Ishikawa (cell line): ENCODE results near the gene HMCN1.

Source experiments
- CEBPB ChIP-seq: IDR thresholded peaks from 2 replicates; pipeline ENCODE4 v1.6.1; 2012
- CREB1 ChIP-seq: IDR thresholded peaks from 2 replicates; pipeline ENCODE4 v1.6.1; 2012; ENCODE audit warnings: low read depth
- EGR1 ChIP-seq: IDR thresholded peaks from 2 replicates; pipeline ENCODE4 v1.6.1; 2012
- EP300 ChIP-seq: IDR thresholded peaks from 2 replicates; pipeline ENCODE4 v1.6.1; 2012; ENCODE audit warnings: borderline replicate concordance
- FOXM1 ChIP-seq: IDR thresholded peaks from 2 replicates; pipeline ENCODE4 v1.6.1; 2012; ENCODE audit warnings: low read depth, borderline replicate concordance
- MAX ChIP-seq: IDR thresholded peaks from 2 replicates; pipeline ENCODE4 v1.6.1; 2012
- NFIC ChIP-seq: IDR thresholded peaks from 2 replicates; pipeline ENCODE4 v1.6.1; 2012
- RAD21 ChIP-seq: IDR thresholded peaks from 2 replicates; pipeline ENCODE4 v1.6.1; 2012; ENCODE audit warnings: low read depth
- REST ChIP-seq: IDR thresholded peaks from 2 replicates; pipeline ENCODE4 v1.6.1; 2012; ENCODE audit warnings: low read depth, mild to moderate bottlenecking
- TAF1 ChIP-seq: IDR thresholded peaks from 2 replicates; pipeline ENCODE4 v1.6.1; 2012; ENCODE audit warnings: low read depth, mild to moderate bottlenecking
- TCF12 ChIP-seq: IDR thresholded peaks from 2 replicates; pipeline ENCODE4 v1.6.1; 2012; ENCODE audit warnings: low read depth
- TEAD4 ChIP-seq: IDR thresholded peaks from 2 replicates; pipeline ENCODE4 v1.6.1; 2012
- USF1 ChIP-seq: IDR thresholded peaks from 2 replicates; pipeline ENCODE4 v1.6.1; 2012
- YY1 ChIP-seq: IDR thresholded peaks from 2 replicates; pipeline ENCODE4 v1.6.1; 2012; ENCODE audit warnings: low read depth
- ZBTB7A ChIP-seq: IDR thresholded peaks from 2 replicates; pipeline ENCODE4 v1.6.1; 2012; ENCODE audit warnings: low read depth

HMCN1 gene

GRCh38 chr1:186027621-186028020 lies 293.4 kb downstream of the HMCN1 start:
- no peak for TF ChIP-seq REST
- TF ChIP-seq MAX = no peak
- TF ChIP-seq NFIC = no peak
- no peak for TF ChIP-seq TCF12
- no peak for TF ChIP-seq ZBTB7A
- no peak for TF ChIP-seq YY1
- TF ChIP-seq USF1 = no peak
- TF ChIP-seq EGR1 = no peak
- no peak for TF ChIP-seq EP300
- TF ChIP-seq CREB1 = no peak
- TF ChIP-seq CEBPB = no peak
- TF ChIP-seq TEAD4 = no peak
- no peak for TF ChIP-seq FOXM1
- no peak for TF ChIP-seq TAF1
- TF ChIP-seq RAD21 = no peak

- no peak for TF ChIP-seq TAF1
- TF ChIP-seq MAX = no peak
Observed at GRCh38 chr1:186030453-186030852, 296.3 kb downstream of the HMCN1 start.

GRCh38 chr1:186033847-186034271 lies 299.7 kb downstream of the HMCN1 start:
- TF ChIP-seq REST (no peak), NFIC (peak; percentile 34; the same call in 1 of the 2 replicates)

GRCh38 chr1:186042230-186042629 lies 308.0 kb downstream of the HMCN1 start:
- TF ChIP-seq CREB1 = no peak
- no peak for TF ChIP-seq YY1
- no peak for TF ChIP-seq MAX
- TF ChIP-seq TEAD4 = no peak
- no peak for TF ChIP-seq EGR1
- TF ChIP-seq CEBPB = no peak
- no peak for TF ChIP-seq TCF12
- no peak for TF ChIP-seq REST
- no peak for TF ChIP-seq EP300
- TF ChIP-seq ZBTB7A = no peak
- TF ChIP-seq RAD21 = no peak
- no peak for TF ChIP-seq FOXM1
- no peak for TF ChIP-seq NFIC
- no peak for TF ChIP-seq USF1
- no peak for TF ChIP-seq TAF1

GRCh38 chr1:186043296-186043695 lies 309.1 kb downstream of the HMCN1 start:
- no peak for TF ChIP-seq REST
- no peak for TF ChIP-seq YY1
- TF ChIP-seq ZBTB7A = no peak
- no peak for TF ChIP-seq TAF1
- no peak for TF ChIP-seq FOXM1
- no peak for TF ChIP-seq MAX
- TF ChIP-seq CEBPB = no peak
